HL-60/S4 treated with phorbol 12-myristate 13-acetate at 8.2 ng/mL for 4 days and 3 days (cell line): ENCODE measurements around the gene TDRD9.

Source experiments
- in situ Hi-C: fragments of 300-500 bp; cut with MboI; formaldehyde crosslinking; loops from 2 replicates; pipeline ENCODE4 v1.15.0; 2022; ENCODE audit warnings: low sequenced_read_pairs

The TDRD9 gene

GRCh38 chr14:104098272-104099095 lies 170.2 kb downstream of the TDRD9 start:
- in situ Hi-C loops: loop anchor here (25.0 kb wide), 1 partner anchor 539 kb away; no protein-coding TSS in a partner anchor

- in situ Hi-C loops: loop anchor here (25.0 kb wide), 1 partner anchor 538 kb away; no protein-coding TSS in a partner anchor
Observed at GRCh38 chr14:104099096-104100041, 171.1 kb downstream of the TDRD9 start.

GRCh38 chr14:104100171-104101085 lies 172.2 kb downstream of the TDRD9 start:
- in situ Hi-C loops: no loop called here

- in situ Hi-C loops: no loop called here
Observed at GRCh38 chr14:104101086-104101621, 172.9 kb downstream of the TDRD9 start.

GRCh38 chr14:104101651-104102281 lies 173.5 kb downstream of the TDRD9 start:
- in situ Hi-C loops: no loop called here
